ENCODE results near the gene PELI2.
"Not testable (repeated sequence)": the region's sequence is repeated elsewhere in the genome, so short reads cannot be mapped to it uniquely, and the experiment has no call there.

Gene PELI2

GRCh38 chr14:56144176-56144575 is 26.0 kb downstream of the PELI2 start:
- no peak for DNase-seq

GRCh38 chr14:56145181-56145769 is 27.1 kb downstream of the PELI2 start:
- DNase-seq: no peak

- no peak for DNase-seq
These were observed 27.8 kb downstream of the PELI2 start for GRCh38 chr14:56145965-56146364.

GRCh38 chr14:56147449-56147848 is 29.2 kb downstream of the PELI2 start:
- DNase-seq: no peak

- DNase-seq: no peak
These were observed 30.0 kb downstream of the PELI2 start for GRCh38 chr14:56147986-56148901.

GRCh38 chr14:56149151-56149550 is 30.9 kb downstream of the PELI2 start:
- DNase-seq: no peak

GRCh38 chr14:56149995-56150394 is 31.8 kb downstream of the PELI2 start:
- no peak for DNase-seq

- no peak for DNase-seq
These were observed 32.6 kb downstream of the PELI2 start for GRCh38 chr14:56150645-56151345.

- DNase-seq: no peak
These were observed 34.0 kb downstream of the PELI2 start for GRCh38 chr14:56152221-56152620.

GRCh38 chr14:56153267-56153666 is 35.1 kb downstream of the PELI2 start:
- DNase-seq: no peak

GRCh38 chr14:56154321-56154720 is 36.1 kb downstream of the PELI2 start:
- no peak for DNase-seq

- DNase-seq: no peak
These were observed 37.9 kb downstream of the PELI2 start for GRCh38 chr14:56156096-56156495.

- no peak for DNase-seq
These were observed 40.9 kb downstream of the PELI2 start for GRCh38 chr14:56159066-56159465.

- DNase-seq: no peak
These were observed 41.9 kb downstream of the PELI2 start for GRCh38 chr14:56160088-56160487.

- no peak for DNase-seq
These were observed 43.4 kb downstream of the PELI2 start for GRCh38 chr14:56161658-56162057.

GRCh38 chr14:56162476-56162875 is 44.3 kb downstream of the PELI2 start:
- DNase-seq: no peak

GRCh38 chr14:56166579-56166978 is 48.4 kb downstream of the PELI2 start:
- DNase-seq: not testable (repeated sequence)

- no peak for DNase-seq
These were observed 49.9 kb downstream of the PELI2 start for GRCh38 chr14:56168007-56168616.

GRCh38 chr14:56170028-56170427 is 51.8 kb downstream of the PELI2 start:
- DNase-seq: no peak

GRCh38 chr14:56170877-56171422 is 52.7 kb downstream of the PELI2 start:
- DNase-seq: no peak

- DNase-seq: no peak
These were observed 53.9 kb downstream of the PELI2 start for GRCh38 chr14:56172074-56172473.

- no peak for DNase-seq
These were observed 54.4 kb downstream of the PELI2 start for GRCh38 chr14:56172571-56172971.

- no peak for DNase-seq
These were observed 55.2 kb downstream of the PELI2 start for GRCh38 chr14:56173365-56173922.

Data from NCI-H510A (cell line).